ENCODE measurements around the gene BMP3.

- TF ChIP-seq, protein P1, sequence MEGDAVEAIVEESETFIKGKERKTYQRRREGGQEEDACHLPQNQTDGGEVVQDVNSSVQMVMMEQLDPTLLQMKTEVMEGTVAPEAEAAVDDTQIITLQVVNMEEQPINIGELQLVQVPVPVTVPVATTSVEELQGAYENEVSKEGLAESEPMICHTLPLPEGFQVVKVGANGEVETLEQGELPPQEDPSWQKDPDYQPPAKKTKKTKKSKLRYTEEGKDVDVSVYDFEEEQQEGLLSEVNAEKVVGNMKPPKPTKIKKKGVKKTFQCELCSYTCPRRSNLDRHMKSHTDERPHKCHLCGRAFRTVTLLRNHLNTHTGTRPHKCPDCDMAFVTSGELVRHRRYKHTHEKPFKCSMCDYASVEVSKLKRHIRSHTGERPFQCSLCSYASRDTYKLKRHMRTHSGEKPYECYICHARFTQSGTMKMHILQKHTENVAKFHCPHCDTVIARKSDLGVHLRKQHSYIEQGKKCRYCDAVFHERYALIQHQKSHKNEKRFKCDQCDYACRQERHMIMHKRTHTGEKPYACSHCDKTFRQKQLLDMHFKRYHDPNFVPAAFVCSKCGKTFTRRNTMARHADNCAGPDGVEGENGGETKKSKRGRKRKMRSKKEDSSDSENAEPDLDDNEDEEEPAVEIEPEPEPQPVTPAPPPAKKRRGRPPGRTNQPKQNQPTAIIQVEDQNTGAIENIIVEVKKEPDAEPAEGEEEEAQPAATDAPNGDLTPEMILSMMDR (IDR thresholded peaks at IDR 0.05) = no peak
- TF ChIP-seq POLR2A (IDR thresholded peaks at IDR 0.05) (no peak), POLR2AphosphoS5 (IDR thresholded peaks at IDR 0.05) (no peak), EP300 (IDR thresholded peaks at IDR 0.05) (no peak)
Observed at GRCh38 chr4:80990851-80991250, 39.7 kb upstream of the BMP3 start.

All from suprapubic skin (tissue), 4 donors.